Measurements from ENCODE around the gene C2orf66.

Gene C2orf66

DNA sequence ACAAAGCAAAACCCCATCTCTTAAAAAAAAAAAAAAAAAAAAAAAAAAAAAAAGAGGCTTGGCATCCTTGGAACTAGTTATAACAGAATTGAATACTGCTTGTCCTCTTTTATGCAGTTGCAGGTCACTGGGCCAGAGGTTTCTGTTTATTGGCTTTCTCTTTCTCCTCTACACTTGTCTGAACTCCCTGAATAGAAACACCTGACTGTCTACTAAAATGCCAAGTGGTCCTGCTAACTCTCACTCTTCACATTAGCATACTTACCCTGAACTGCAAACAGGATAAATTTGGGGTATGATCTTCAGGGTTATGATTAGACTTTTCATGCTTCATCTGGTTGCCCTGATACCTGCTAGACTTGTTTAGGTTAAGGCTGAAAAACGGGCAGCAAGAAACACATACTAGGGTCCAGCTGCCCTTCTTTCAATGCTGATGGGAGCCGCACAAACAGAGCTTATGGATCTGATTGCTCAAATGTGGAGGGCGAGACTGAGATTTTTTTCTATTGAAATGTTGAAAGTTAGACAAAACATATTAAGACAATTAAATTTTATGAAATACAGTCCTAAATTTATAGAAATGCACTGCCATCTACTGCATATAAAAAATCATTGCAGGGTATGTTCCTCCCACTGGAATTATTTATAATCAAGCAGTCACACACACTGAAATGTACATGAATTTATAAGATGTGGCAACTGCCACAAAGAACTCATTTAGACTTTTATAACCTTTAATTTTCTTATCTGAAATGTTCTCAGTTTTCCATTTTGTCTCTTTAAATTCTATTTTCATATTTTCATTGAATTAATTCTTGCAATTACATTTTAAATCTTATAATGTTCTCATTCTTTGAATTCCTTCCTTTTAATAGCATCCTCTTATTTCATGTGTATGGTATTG lies 50.4 kb downstream of the C2orf66 start:
- DNase-seq = no peak
